Progenitor cell of endocrine pancreas (in vitro differentiated cells): ENCODE measurements around the gene TAC4. TPM values are rescaled to one million over a fixed set of nuclear protein-coding genes. Genes with fewer than 3 reads are reported as not detected.

ENCODE experiments used
- DNase-seq: peaks from one replicate; pipeline ENCODE4 v3.0.0; 2021; ENCODE audit warnings: low spot score; ENCODE audit not compliant: unreplicated experiment
- H3K27ac Mint-ChIP-seq: 2 replicates; pipeline ENCODE4 v1.8.0; 2021; ENCODE audit warnings: mild to moderate bottlenecking, moderate library complexity, mixed read lengths
- H3K27me3 Mint-ChIP-seq: 2 replicates; pipeline ENCODE4 v1.8.0; 2021; ENCODE audit warnings: mixed read lengths
- H3K36me3 Mint-ChIP-seq: 2 replicates; pipeline ENCODE4 v1.8.0; 2022; ENCODE audit warnings: mixed read lengths; ENCODE audit not compliant: insufficient read depth
- H3K4me1 Mint-ChIP-seq: 2 replicates; pipeline ENCODE4 v1.8.0; 2021; ENCODE audit warnings: low read depth, mixed read lengths
- H3K4me3 Mint-ChIP-seq: 2 replicates; pipeline ENCODE4 v1.8.0; 2021; ENCODE audit warnings: low read depth, mild to moderate bottlenecking, moderate library complexity, mixed read lengths
- H3K9me3 Mint-ChIP-seq: 2 replicates; pipeline ENCODE4 v1.8.0; 2021; ENCODE audit warnings: low read depth, mixed read lengths
- total RNA-seq: library from RNA; stranded (reverse); gene quantifications from 2 replicates; pipeline ENCODE4 v1.2.1, GENCODE V29; 2021
- TF ChIP-seq, protein P1 (sequence below): fragments of 200-600 bp; sonication (generic); IDR thresholded peaks from one replicate; pipeline ENCODE4 v1.5.0; 2021; ENCODE audit warnings: antibody characterized with exemption, mild to moderate bottlenecking; ENCODE audit not compliant: unreplicated experiment

The TAC4 gene
- total RNA-seq, 1 donor from 2014 or later: not detected

DNA sequence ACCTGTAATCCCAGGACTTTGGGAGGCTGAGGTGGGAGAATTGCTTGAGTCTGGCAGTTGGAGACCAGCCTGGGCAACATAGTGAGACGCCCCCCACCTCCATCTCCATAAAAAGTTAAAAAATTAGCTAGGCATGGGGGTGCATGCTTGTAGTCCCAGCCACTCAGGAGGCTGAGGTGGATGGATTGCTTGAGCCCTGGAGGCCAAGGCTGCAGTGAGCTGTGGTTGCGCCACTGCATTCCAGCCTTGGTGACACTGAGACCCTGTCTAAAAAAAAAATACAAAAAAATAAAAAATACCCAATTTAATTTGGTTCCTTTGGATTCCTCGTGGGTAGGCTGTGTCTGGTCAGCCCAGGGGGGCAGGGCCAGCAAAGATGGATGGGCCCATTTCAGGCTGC is 26.1 kb upstream of the TAC4 start:
- Mint-ChIP-seq H3K27me3 (peaks cover 12% of the 10 kb centered on the region), H3K4me1 (peaks cover 3% of the 10 kb centered on the region), H3K36me3 (no peaks in the 10 kb centered on the region), H3K4me3 (no peak overlapping the region), H3K27ac (no peak overlapping the region), H3K9me3 (no peaks in the 10 kb centered on the region)
- DNase-seq: no peak
- TF ChIP-seq, protein P1, sequence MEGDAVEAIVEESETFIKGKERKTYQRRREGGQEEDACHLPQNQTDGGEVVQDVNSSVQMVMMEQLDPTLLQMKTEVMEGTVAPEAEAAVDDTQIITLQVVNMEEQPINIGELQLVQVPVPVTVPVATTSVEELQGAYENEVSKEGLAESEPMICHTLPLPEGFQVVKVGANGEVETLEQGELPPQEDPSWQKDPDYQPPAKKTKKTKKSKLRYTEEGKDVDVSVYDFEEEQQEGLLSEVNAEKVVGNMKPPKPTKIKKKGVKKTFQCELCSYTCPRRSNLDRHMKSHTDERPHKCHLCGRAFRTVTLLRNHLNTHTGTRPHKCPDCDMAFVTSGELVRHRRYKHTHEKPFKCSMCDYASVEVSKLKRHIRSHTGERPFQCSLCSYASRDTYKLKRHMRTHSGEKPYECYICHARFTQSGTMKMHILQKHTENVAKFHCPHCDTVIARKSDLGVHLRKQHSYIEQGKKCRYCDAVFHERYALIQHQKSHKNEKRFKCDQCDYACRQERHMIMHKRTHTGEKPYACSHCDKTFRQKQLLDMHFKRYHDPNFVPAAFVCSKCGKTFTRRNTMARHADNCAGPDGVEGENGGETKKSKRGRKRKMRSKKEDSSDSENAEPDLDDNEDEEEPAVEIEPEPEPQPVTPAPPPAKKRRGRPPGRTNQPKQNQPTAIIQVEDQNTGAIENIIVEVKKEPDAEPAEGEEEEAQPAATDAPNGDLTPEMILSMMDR: no peak

GRCh38 chr17:49873466-49873865 is 25.6 kb upstream of the TAC4 start:
- no peaks in the 10 kb centered on the region for H3K9me3 Mint-ChIP-seq
- peaks cover 15% of the 10 kb centered on the region for H3K27me3 Mint-ChIP-seq
- H3K36me3 Mint-ChIP-seq: no peaks in the 10 kb centered on the region
- no peak overlapping the region for H3K4me3 Mint-ChIP-seq
- peaks cover 3% of the 10 kb centered on the region for H3K4me1 Mint-ChIP-seq
- TF ChIP-seq, protein P1: no peak
- no peak for DNase-seq
- no peak overlapping the region for H3K27ac Mint-ChIP-seq

GRCh38 chr17:49872754-49873377 is 25.0 kb upstream of the TAC4 start:
- Mint-ChIP-seq H3K4me1 (peaks cover 3% of the 10 kb centered on the region), H3K4me3 (no peak overlapping the region), H3K27me3 (peaks cover 15% of the 10 kb centered on the region), H3K27ac (no peak overlapping the region), H3K36me3 (no peaks in the 10 kb centered on the region), H3K9me3 (no peaks in the 10 kb centered on the region)
- no peak for DNase-seq
- TF ChIP-seq, protein P1: no peak

- no peak overlapping the region for H3K27ac Mint-ChIP-seq
- no peaks in the 10 kb centered on the region for H3K36me3 Mint-ChIP-seq
- TF ChIP-seq, protein P1: no peak
- H3K9me3 Mint-ChIP-seq: no peaks in the 10 kb centered on the region
- H3K4me1 Mint-ChIP-seq: peaks cover 3% of the 10 kb centered on the region
- no peak overlapping the region for H3K4me3 Mint-ChIP-seq
- peaks cover 13% of the 10 kb centered on the region for H3K27me3 Mint-ChIP-seq
- DNase-seq: no peak
Measured at GRCh38 chr17:49871211-49871610, 23.3 kb upstream of the TAC4 start.

- DNase-seq: no peak
- Mint-ChIP-seq H3K4me1 (peaks cover 11% of the 10 kb centered on the region), H3K27me3 (peaks cover 11% of the 10 kb centered on the region), H3K9me3 (no peaks in the 10 kb centered on the region), H3K27ac (no peak overlapping the region), H3K4me3 (no peak overlapping the region), H3K36me3 (no peaks in the 10 kb centered on the region)
- TF ChIP-seq, protein P1: no peak
Measured at GRCh38 chr17:49870298-49870697, 22.4 kb upstream of the TAC4 start.
